Measurements from ENCODE around the gene NCAPD2. TPM values are rescaled to one million over a fixed set of nuclear protein-coding genes. Genes with fewer than 3 reads are reported as not detected.
A peak's percentile ranks its signal among the peaks of the same experiment; 100 is the strongest.
"Not testable (repeated sequence)": the region's sequence is repeated elsewhere in the genome, so short reads cannot be mapped to it uniquely, and the experiment has no call there.

The NCAPD2 gene
- total RNA-seq, 1 donor from 2014 or later: 24.0 TPM

- peak; percentile 75 for DNase-seq (ENCODE audit: low spot score)
Measured at GRCh38 chr12:6465467-6466183, 28.3 kb upstream of the NCAPD2 start.

- DNase-seq (ENCODE audit: low spot score): no peak
Measured at GRCh38 chr12:6466184-6466573, 27.7 kb upstream of the NCAPD2 start.

GRCh38 chr12:6466751-6467150 is 27.2 kb upstream of the NCAPD2 start:
- DNase-seq (ENCODE audit: low spot score): not testable (repeated sequence)

- DNase-seq (ENCODE audit: low spot score): not testable (repeated sequence)
Measured at GRCh38 chr12:6467571-6468282, 26.2 kb upstream of the NCAPD2 start.

- DNase-seq (ENCODE audit: low spot score): no peak
Measured at GRCh38 chr12:6468283-6468575, 25.7 kb upstream of the NCAPD2 start.

GRCh38 chr12:6469092-6469491 is 24.8 kb upstream of the NCAPD2 start:
- DNase-seq (ENCODE audit: low spot score): no peak

- DNase-seq (ENCODE audit: low spot score): no peak
Measured at GRCh38 chr12:6469609-6470374, 24.1 kb upstream of the NCAPD2 start.

- DNase-seq (ENCODE audit: low spot score): peak; percentile 97
Measured at GRCh38 chr12:6470375-6471163, 23.3 kb upstream of the NCAPD2 start, which contains the start of gene VAMP1. Gene VAMP1, minus strand, starts transcription at chr12:6470677. Its CDS starts 146 bp downstream, at chr12:6470531.

GRCh38 chr12:6471989-6472360 is 21.9 kb upstream of the NCAPD2 start:
- no peak for DNase-seq (ENCODE audit: low spot score)

- DNase-seq (ENCODE audit: low spot score): no peak
Measured at GRCh38 chr12:6472491-6472890, 21.4 kb upstream of the NCAPD2 start.

GRCh38 chr12:6475233-6475975 is 18.5 kb upstream of the NCAPD2 start:
- not testable (repeated sequence) for DNase-seq (ENCODE audit: low spot score)

GRCh38 chr12:6476489-6476888 is 17.4 kb upstream of the NCAPD2 start:
- DNase-seq (ENCODE audit: low spot score): no peak

GRCh38 chr12:6477601-6478377 is 16.1 kb upstream of the NCAPD2 start:
- DNase-seq (ENCODE audit: low spot score): not testable (repeated sequence)

GRCh38 chr12:6478416-6478815 is 15.5 kb upstream of the NCAPD2 start:
- DNase-seq (ENCODE audit: low spot score): no peak

GRCh38 chr12:6488240-6488639 is 5.7 kb upstream of the NCAPD2 start:
- DNase-seq (ENCODE audit: low spot score): no peak

- no peak for DNase-seq (ENCODE audit: low spot score)
Measured at GRCh38 chr12:6489449-6489848, 4.5 kb upstream of the NCAPD2 start.

GRCh38 chr12:6490673-6491072 is 3.2 kb upstream of the NCAPD2 start:
- DNase-seq (ENCODE audit: low spot score): not testable (repeated sequence)

GRCh38 chr12:6492838-6493496 is 935 bp upstream of the NCAPD2 start, which contains the start of gene MRPL51:
Gene MRPL51, minus strand, starts transcription at chr12:6493262. Its CDS starts 126 bp downstream, at chr12:6493136.
- DNase-seq (ENCODE audit: low spot score): peak; percentile 97

- DNase-seq (ENCODE audit: low spot score): no peak
Measured at GRCh38 chr12:6494258-6494743, 399 bp downstream of the NCAPD2 start.
